Sigmoid colon (tissue), 4 donors: Measurements from ENCODE around the gene GRK6.

Source experiments
- EP300 ChIP-seq, 4 donors: sonication (generic); formaldehyde crosslinking; IDR thresholded peaks; one replicate each; pipeline ENCODE4 v1.6.1; 2017; ENCODE audit warnings: antibody characterized with exemption in 4 of 4
- POLR2A ChIP-seq, 2 donors: fragments of 450-650 bp; IDR thresholded peaks; one replicate each; pipeline ENCODE4 v1.6.1; 2016; ENCODE audit warnings: antibody characterized with exemption in 2 of 2, mild to moderate bottlenecking in 2 of 2, moderate library complexity in 2 of 2
- TF ChIP-seq, protein P1 (sequence below), 4 experiments: fragments of 450-650 bp in 3 of 4; fragments of 200-600 bp in 1 of 4; IDR thresholded peaks; one replicate each; pipeline ENCODE4 v1.5.1; 2016 to 2019; ENCODE audit warnings: antibody characterized with exemption in 4 of 4, mild to moderate bottlenecking in 3 of 4, moderate library complexity in 2 of 4

DNA sequence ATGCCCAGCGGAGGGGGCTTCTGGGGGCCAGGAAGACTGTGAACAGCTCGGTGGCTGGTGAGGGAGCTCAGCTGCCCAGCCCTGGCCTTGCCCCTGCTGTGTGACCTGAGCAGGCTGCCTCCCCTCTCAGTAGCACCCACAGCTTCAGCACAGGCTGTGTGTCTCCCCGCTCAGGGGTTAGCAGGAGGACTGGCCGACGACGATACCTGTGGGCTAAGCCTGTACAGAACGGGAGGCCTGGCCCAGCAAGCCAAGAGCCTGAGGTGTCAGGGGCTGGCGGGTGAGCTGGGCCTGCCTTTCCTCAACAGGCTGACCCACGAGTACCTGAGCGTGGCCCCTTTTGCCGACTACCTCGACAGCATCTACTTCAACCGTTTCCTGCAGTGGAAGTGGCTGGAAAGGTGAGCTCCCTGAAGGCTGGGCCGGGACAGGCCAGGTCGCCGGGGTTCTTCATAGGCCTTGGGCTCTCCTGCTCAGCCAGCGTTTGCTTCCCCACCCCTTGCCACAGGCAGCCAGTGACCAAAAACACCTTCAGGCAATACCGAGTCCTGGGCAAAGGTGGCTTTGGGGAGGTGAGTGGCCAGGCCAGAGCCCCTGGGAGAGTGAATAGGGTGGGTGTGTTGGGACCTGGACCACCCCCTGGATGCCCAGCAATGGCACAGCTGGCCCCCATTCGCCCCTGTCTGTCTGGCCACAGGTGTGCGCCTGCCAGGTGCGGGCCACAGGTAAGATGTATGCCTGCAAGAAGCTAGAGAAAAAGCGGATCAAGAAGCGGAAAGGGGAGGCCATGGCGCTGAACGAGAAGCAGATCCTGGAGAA, 6.6 kb downstream of the GRK6 start:
- TF ChIP-seq, protein P1, sequence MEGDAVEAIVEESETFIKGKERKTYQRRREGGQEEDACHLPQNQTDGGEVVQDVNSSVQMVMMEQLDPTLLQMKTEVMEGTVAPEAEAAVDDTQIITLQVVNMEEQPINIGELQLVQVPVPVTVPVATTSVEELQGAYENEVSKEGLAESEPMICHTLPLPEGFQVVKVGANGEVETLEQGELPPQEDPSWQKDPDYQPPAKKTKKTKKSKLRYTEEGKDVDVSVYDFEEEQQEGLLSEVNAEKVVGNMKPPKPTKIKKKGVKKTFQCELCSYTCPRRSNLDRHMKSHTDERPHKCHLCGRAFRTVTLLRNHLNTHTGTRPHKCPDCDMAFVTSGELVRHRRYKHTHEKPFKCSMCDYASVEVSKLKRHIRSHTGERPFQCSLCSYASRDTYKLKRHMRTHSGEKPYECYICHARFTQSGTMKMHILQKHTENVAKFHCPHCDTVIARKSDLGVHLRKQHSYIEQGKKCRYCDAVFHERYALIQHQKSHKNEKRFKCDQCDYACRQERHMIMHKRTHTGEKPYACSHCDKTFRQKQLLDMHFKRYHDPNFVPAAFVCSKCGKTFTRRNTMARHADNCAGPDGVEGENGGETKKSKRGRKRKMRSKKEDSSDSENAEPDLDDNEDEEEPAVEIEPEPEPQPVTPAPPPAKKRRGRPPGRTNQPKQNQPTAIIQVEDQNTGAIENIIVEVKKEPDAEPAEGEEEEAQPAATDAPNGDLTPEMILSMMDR (IDR thresholded peaks at IDR 0.05): no peak
- no peak for TF ChIP-seq POLR2A (IDR thresholded peaks at IDR 0.05)
- TF ChIP-seq EP300 (IDR thresholded peaks at IDR 0.05): no peak
